C4-2B (cell line): ENCODE data around the gene ALOX5.

Source experiments
- ZFX ChIP-seq: fragments of 450-650 bp; IDR thresholded peaks from 2 replicates; pipeline ENCODE4 v1.6.1; 2017
- TF ChIP-seq, protein P1 (sequence below): fragments of 450-650 bp; conservative IDR thresholded peaks from 2 replicates; pipeline ENCODE4 v1.5.1; 2017; ENCODE audit warnings: mild to moderate bottlenecking

DNA sequence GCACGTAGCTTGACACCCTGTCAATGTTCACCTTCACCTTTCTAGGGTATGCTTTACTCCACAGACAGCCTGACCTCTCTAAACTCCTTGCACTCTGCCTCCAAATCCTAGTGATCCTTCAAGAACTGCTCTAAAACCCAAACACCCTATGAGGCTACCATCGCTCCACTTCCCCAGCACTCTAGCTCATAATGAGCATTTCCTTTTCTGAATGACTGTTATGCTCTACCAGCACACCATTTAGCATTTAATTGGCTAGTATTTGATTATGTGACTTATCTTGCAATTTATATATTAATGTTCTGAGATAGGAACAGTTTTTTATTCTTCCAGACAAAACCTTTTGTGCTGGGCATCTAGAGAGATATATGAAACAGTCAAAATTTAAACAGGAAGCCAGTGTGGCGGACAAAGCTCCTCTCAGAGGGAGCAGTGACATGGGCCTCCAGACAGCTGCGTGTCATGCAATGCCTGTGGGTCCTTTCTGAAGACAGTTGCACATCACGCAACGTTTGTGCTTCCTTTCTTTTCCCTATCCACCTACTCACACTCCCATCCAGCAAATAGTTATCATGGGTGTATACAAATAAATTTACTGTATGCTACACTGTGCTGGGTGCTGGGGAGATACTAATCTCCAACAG is 86.3 kb downstream of the ALOX5 start:
- TF ChIP-seq, protein P1, sequence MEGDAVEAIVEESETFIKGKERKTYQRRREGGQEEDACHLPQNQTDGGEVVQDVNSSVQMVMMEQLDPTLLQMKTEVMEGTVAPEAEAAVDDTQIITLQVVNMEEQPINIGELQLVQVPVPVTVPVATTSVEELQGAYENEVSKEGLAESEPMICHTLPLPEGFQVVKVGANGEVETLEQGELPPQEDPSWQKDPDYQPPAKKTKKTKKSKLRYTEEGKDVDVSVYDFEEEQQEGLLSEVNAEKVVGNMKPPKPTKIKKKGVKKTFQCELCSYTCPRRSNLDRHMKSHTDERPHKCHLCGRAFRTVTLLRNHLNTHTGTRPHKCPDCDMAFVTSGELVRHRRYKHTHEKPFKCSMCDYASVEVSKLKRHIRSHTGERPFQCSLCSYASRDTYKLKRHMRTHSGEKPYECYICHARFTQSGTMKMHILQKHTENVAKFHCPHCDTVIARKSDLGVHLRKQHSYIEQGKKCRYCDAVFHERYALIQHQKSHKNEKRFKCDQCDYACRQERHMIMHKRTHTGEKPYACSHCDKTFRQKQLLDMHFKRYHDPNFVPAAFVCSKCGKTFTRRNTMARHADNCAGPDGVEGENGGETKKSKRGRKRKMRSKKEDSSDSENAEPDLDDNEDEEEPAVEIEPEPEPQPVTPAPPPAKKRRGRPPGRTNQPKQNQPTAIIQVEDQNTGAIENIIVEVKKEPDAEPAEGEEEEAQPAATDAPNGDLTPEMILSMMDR: no peak
- no peak for TF ChIP-seq ZFX
